Vagina (tissue), 2 donors: ENCODE measurements around the gene TRNT1.

Experiments
- POLR2A ChIP-seq, 2 donors: fragments of 450-650 bp; IDR thresholded peaks; one replicate each; pipeline ENCODE4 v1.6.1; 2017; ENCODE audit warnings: antibody characterized with exemption in 2 of 2, mild to moderate bottlenecking in 2 of 2, moderate library complexity in 2 of 2
- POLR2AphosphoS5 ChIP-seq, 2 donors: sonication (generic); formaldehyde crosslinking; IDR thresholded peaks; one replicate each; pipeline ENCODE4 v1.9.0; 2017; ENCODE audit warnings: antibody characterized with exemption in 2 of 2, mild to moderate bottlenecking in 2 of 2, low read depth in 1 of 2; ENCODE audit not compliant: insufficient read depth in 1 of 2
- TF ChIP-seq, protein P1 (sequence below), 3 experiments: fragments of 450-650 bp in 2 of 3; fragments of 200-600 bp in 1 of 3; sonication (generic) in 1 of 3; IDR thresholded peaks; one replicate each; pipeline ENCODE4 v1.5.1; 2017 to 2019; ENCODE audit warnings: antibody characterized with exemption in 3 of 3, mild to moderate bottlenecking in 2 of 3, moderate library complexity in 2 of 3

- TF ChIP-seq POLR2AphosphoS5 (IDR thresholded peaks at IDR 0.05; ENCODE audit: insufficient read depth in 1 of 2, low read depth in 1 of 2): no peak
- no peak for TF ChIP-seq POLR2A (IDR thresholded peaks at IDR 0.05)
- TF ChIP-seq, protein P1, sequence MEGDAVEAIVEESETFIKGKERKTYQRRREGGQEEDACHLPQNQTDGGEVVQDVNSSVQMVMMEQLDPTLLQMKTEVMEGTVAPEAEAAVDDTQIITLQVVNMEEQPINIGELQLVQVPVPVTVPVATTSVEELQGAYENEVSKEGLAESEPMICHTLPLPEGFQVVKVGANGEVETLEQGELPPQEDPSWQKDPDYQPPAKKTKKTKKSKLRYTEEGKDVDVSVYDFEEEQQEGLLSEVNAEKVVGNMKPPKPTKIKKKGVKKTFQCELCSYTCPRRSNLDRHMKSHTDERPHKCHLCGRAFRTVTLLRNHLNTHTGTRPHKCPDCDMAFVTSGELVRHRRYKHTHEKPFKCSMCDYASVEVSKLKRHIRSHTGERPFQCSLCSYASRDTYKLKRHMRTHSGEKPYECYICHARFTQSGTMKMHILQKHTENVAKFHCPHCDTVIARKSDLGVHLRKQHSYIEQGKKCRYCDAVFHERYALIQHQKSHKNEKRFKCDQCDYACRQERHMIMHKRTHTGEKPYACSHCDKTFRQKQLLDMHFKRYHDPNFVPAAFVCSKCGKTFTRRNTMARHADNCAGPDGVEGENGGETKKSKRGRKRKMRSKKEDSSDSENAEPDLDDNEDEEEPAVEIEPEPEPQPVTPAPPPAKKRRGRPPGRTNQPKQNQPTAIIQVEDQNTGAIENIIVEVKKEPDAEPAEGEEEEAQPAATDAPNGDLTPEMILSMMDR (IDR thresholded peaks at IDR 0.05): no peak
These were observed 46.4 kb upstream of the TRNT1 start for GRCh38 chr3:3080309-3080708.
